GM10266 (cell line): ENCODE measurements around the gene OSBPL1A.

Source experiments
- DNase-seq: peaks from one replicate; pipeline ENCODE4 v3.0.0; 2012; ENCODE audit errors: extremely low spot score
- TF ChIP-seq, protein P1 (sequence below): IDR thresholded peaks from 2 replicates; pipeline ENCODE4 v1.5.1; 2012; ENCODE audit warnings: mild to moderate bottlenecking, low read depth; ENCODE audit not compliant: control insufficient read depth, insufficient read depth; ENCODE audit errors: missing control alignments

Gene OSBPL1A

DNA sequence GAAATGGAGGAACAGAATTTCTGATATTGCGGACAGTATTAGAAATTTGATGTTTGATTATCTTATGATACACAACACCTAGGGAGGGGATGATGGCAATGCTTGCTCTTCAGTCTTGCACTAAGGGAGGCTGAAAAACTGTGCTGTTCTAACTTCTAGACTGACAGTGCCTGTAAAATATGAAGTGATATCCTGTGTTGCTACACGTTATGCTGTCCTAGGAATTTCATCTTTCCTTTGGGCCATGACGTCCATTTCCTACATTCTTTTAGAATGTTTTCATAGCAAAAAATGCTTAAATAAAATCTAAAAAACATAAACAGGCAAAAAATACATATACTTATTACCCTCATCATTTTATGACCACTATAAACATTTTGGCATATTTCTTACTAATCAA, 55.3 kb downstream of the OSBPL1A start:
- DNase-seq: no peak
- TF ChIP-seq, protein P1, sequence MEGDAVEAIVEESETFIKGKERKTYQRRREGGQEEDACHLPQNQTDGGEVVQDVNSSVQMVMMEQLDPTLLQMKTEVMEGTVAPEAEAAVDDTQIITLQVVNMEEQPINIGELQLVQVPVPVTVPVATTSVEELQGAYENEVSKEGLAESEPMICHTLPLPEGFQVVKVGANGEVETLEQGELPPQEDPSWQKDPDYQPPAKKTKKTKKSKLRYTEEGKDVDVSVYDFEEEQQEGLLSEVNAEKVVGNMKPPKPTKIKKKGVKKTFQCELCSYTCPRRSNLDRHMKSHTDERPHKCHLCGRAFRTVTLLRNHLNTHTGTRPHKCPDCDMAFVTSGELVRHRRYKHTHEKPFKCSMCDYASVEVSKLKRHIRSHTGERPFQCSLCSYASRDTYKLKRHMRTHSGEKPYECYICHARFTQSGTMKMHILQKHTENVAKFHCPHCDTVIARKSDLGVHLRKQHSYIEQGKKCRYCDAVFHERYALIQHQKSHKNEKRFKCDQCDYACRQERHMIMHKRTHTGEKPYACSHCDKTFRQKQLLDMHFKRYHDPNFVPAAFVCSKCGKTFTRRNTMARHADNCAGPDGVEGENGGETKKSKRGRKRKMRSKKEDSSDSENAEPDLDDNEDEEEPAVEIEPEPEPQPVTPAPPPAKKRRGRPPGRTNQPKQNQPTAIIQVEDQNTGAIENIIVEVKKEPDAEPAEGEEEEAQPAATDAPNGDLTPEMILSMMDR: no peak

DNA sequence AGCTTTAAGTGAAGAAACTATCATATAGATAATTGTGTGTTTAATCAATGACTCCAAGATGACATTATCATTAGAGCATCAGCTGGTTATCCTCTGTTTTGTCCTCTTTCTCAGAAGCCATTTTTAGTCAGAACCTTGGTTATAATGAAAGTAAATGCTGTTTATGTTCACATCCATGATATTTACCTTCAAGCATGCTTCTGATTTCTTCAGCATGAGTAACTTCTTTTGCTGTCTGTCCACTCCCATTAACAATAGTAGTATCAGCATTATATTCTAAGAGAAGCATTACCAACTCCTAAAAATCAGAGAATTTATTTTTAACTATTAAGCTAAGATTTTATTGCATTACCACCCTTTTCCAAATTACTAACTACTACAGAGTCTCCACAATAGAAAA, 56.3 kb downstream of the OSBPL1A start:
- no peak for DNase-seq
- TF ChIP-seq, protein P1: no peak

DNA sequence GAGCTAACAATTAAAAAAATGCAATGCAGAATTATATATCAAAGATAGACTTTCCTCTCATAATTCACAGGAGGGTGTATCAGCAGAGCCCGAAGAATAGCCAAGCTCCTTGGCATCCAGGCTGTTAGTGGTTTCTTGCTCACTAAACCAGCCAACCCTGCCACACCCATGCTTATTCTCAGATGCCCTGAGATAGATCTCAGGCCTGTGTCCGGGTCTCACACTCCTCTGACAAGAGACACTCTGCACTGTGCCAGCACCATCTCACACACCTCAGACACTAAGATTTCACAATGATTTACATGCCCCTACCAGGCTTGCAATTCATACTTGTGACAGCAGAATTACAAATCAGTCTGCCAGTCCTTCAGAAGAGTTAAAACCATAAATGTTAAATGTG, 64.5 kb downstream of the OSBPL1A start:
- DNase-seq: no peak
- TF ChIP-seq, protein P1: no peak

DNA sequence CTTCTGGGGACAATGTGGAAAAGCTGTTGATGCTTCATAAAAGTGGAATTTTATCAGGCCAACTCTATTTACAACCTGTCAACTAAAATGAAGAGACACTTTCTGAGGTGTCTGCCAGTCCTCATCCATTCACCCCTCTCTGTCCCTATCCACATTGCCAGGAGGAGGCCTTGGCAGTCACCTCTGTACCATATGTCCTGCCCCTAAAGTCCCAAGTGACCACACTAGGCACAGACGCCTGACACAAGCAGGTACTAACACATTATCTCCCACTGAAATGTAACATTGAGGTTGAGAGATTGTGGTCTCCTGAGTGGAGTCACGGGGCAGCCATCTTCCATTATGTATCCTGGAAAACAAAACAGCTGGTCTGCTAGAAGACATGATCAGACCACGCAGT, 71.4 kb downstream of the OSBPL1A start:
- TF ChIP-seq, protein P1: no peak
- no peak for DNase-seq

DNA sequence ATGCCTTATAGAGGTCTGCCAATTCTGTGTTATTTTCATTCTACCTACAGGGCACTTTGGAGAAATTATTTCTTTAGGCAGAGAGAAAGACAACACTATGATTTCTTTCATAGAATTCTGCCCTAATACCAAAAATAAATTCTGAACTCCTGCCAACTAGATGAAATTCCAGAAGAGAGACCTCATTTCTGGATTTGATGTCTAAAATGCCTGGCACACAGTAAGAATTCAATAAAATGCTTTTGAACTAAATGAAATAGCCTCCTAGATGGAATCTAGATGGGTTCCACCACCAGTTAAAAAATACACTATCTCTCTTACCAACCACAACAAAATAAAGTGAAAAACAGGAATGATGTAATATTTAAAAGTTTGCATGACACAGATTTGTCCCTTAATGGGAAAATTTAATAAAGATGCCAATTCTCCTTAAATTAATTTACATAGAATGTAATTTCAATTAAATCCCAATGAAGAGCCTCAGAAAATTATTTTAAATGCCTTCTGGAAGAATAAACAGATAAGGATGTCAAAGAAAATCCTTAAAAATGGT, 75.0 kb downstream of the OSBPL1A start:
- TF ChIP-seq, protein P1: no peak
- no peak for DNase-seq

DNA sequence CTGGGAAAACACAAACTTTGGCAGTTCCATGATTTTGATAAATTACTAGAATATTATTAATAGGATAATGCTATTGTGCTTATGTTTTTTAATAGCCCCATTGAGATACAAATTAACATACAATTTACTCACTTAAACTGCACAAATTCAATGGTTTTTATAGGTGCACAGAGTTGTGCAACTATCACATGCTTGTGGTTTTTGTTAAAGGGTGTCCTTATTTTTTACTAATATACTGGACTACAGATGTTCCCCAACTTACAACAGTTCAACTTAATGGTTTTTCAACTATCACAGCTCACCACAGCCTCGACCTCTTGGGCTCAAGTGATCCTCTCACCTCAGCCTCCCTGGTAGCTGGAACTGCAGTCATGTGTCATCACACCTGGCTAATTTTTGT, 76.6 kb downstream of the OSBPL1A start:
- DNase-seq: no peak
- TF ChIP-seq, protein P1: no peak

DNA sequence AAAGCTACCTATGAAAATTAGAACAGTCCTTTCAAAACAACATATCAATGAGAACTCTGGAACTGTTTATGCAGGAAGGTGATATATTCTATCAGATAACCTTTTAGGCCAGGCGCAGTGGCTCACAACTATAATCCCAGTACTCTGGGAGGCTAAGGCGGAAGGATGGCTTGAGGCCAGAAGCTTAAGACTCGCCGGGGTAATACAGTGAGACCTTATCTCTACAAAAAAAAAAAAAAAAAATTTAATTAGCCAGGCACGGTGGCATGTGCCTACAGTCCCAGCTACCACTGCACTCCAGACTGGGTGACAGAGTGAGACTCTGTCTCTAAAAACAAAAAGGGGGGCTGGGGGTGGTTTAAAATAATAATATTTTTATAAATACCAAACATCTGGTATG, 77.9 kb downstream of the OSBPL1A start:
- TF ChIP-seq, protein P1: no peak
- DNase-seq: no peak
